Loucy (cell line): ENCODE data around the gene TNS4.

Experiments used
- H2AFZ ChIP-seq: fragments of 200-600 bp; sonication (generic); 2 replicates; pipeline ENCODE4 v1.6.0; 2016; ENCODE audit warnings: antibody characterized with exemption, mild to moderate bottlenecking, low read length, moderate library complexity
- H3F3A ChIP-seq: fragments of 200-600 bp; 2 replicates; pipeline ENCODE4 v1.6.0; 2016; ENCODE audit warnings: antibody characterized with exemption, low read depth, mild to moderate bottlenecking
- H3K27me3 ChIP-seq: fragments of 200-600 bp; sonication (generic); 2 replicates; pipeline ENCODE4 v1.6.1; 2014; ENCODE audit warnings: low read length, mild to moderate bottlenecking; ENCODE audit not compliant: insufficient read depth, poor library complexity, severe bottlenecking
- H3K36me3 ChIP-seq: fragments of 200-600 bp; sonication (generic); 2 replicates; pipeline ENCODE4 v1.6.1; 2016; ENCODE audit warnings: low read length; ENCODE audit not compliant: insufficient read depth
- H3K4me1 ChIP-seq: fragments of 200-600 bp; sonication (generic); 2 replicates; pipeline ENCODE4 v1.5.1; 2014; ENCODE audit warnings: low read length, mild to moderate bottlenecking; ENCODE audit not compliant: insufficient read depth, poor library complexity, severe bottlenecking
- H3K4me2 ChIP-seq: fragments of 200-600 bp; sonication (generic); 2 replicates; pipeline ENCODE4 v1.6.0; 2014; ENCODE audit warnings: antibody characterized with exemption, low read length, low read depth, mild to moderate bottlenecking; ENCODE audit not compliant: poor library complexity, severe bottlenecking
- H3K4me3 ChIP-seq: fragments of 200-600 bp; sonication (generic); 2 replicates; pipeline ENCODE4 v1.5.1; 2014; ENCODE audit warnings: low read length, mild to moderate bottlenecking, mixed read lengths; ENCODE audit not compliant: poor library complexity, severe bottlenecking
- H3K79me2 ChIP-seq: fragments of 200-600 bp; sonication (generic); 2 replicates; pipeline ENCODE4 v1.6.1; 2014; ENCODE audit warnings: low read length; ENCODE audit not compliant: insufficient read depth
- H3K9ac ChIP-seq: fragments of 200-600 bp; sonication (generic); 2 replicates; pipeline ENCODE4 v1.6.0; 2014; ENCODE audit warnings: mild to moderate bottlenecking, low read depth, low read length, moderate library complexity; ENCODE audit not compliant: poor library complexity, severe bottlenecking
- H3K9me2 ChIP-seq: fragments of 200-600 bp; sonication (generic); replicated peaks from 2 replicates; pipeline ENCODE4 v1.6.1; 2016; ENCODE audit warnings: low read depth, low read length, mixed read lengths
- H3K9me3 ChIP-seq: fragments of 200-600 bp; sonication (generic); 2 replicates; pipeline ENCODE4 v1.6.1; 2014; ENCODE audit warnings: mild to moderate bottlenecking, antibody characterized with exemption, low read length, low read depth; ENCODE audit not compliant: insufficient read depth
- H4K20me1 ChIP-seq: fragments of 200-600 bp; sonication (generic); 2 replicates; pipeline ENCODE4 v1.6.0; 2014; ENCODE audit warnings: antibody characterized with exemption, low read length, mild to moderate bottlenecking; ENCODE audit not compliant: insufficient read depth, poor library complexity, severe bottlenecking
- CTCF ChIP-seq: fragments of 200-600 bp; sonication (generic); conservative IDR thresholded peaks from 2 replicates; pipeline ENCODE4 v1.5.1; 2014; ENCODE audit warnings: mild to moderate bottlenecking, antibody characterized with exemption, low read length
- EZH2phosphoT487 ChIP-seq: fragments of 200-600 bp; IDR thresholded peaks from 2 replicates; pipeline ENCODE4 v1.6.1; 2018; ENCODE audit warnings: antibody characterized with exemption, mild to moderate bottlenecking, moderate library complexity, borderline replicate concordance

The TNS4 gene

DNA sequence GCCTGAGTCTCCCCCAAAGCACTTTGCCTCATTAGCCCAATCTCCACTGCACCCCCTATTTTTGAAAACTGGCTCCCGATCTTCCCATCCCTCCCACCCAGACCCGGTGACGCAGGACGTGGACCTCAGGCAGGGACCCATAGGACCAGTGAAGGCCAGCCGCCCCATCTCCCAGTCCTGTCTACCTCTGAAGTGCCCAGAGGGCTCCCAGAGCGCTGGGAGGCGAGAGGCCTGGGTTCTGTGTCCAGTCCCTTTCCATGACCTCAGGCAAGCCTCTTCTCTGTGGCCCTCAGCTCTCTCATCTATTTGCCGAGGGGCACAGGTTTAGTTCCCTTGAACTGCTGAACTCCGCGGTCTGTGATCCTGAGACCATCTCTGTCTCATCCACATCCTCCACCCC lies 714 bp downstream of the TNS4 start:
- H3K4me2 ChIP-seq: no peak overlapping the region
- H3K4me1 ChIP-seq: peaks cover 6% of the 10 kb centered on the region
- no peaks in the 10 kb centered on the region for H4K20me1 ChIP-seq
- no peaks in the 10 kb centered on the region for H3K79me2 ChIP-seq
- no peaks in the 10 kb centered on the region for H3K27me3 ChIP-seq
- TF ChIP-seq CTCF: no peak
- no peaks in the 10 kb centered on the region for H3K9me2 ChIP-seq
- H2AFZ ChIP-seq: no peak overlapping the region
- H3K9me3 ChIP-seq: no peaks in the 10 kb centered on the region
- no peaks in the 10 kb centered on the region for H3F3A ChIP-seq
- no peaks in the 10 kb centered on the region for H3K36me3 ChIP-seq
- no peak overlapping the region for H3K4me3 ChIP-seq
- H3K9ac ChIP-seq: no peak overlapping the region

GRCh38 chr17:40500190-40500589 lies 1.2 kb downstream of the TNS4 start:
- H2AFZ ChIP-seq: no peak overlapping the region
- no peaks in the 10 kb centered on the region for H3F3A ChIP-seq
- H3K9ac ChIP-seq: no peak overlapping the region
- H3K4me3 ChIP-seq: no peak overlapping the region
- no peaks in the 10 kb centered on the region for H3K27me3 ChIP-seq
- no peak for TF ChIP-seq CTCF
- TF ChIP-seq EZH2phosphoT487: no peak
- H3K4me1 ChIP-seq: peaks cover 3% of the 10 kb centered on the region
- no peaks in the 10 kb centered on the region for H3K9me3 ChIP-seq
- no peaks in the 10 kb centered on the region for H3K79me2 ChIP-seq
- no peaks in the 10 kb centered on the region for H4K20me1 ChIP-seq
- H3K36me3 ChIP-seq: no peaks in the 10 kb centered on the region
- H3K4me2 ChIP-seq: no peak overlapping the region
- H3K9me2 ChIP-seq: no peaks in the 10 kb centered on the region

GRCh38 chr17:40499551-40500189 lies 1.8 kb downstream of the TNS4 start:
- Histone ChIP-seq H2AFZ (no peak overlapping the region), H3K9me3 (no peaks in the 10 kb centered on the region), H3K9ac (no peak overlapping the region), H3K9me2 (no peaks in the 10 kb centered on the region), H3K36me3 (no peaks in the 10 kb centered on the region), H3K79me2 (no peaks in the 10 kb centered on the region), H3K4me3 (no peak overlapping the region), H3F3A (no peaks in the 10 kb centered on the region), H4K20me1 (no peaks in the 10 kb centered on the region), H3K27me3 (no peaks in the 10 kb centered on the region), H3K4me2 (no peak overlapping the region), H3K4me1 (no peaks in the 10 kb centered on the region)
- TF ChIP-seq CTCF: no peak
- TF ChIP-seq EZH2phosphoT487: no peak
